GM18870 (cell line): ENCODE results near the gene PCDH15.

Experiments
- ATAC-seq: cut with Tn5 transposase; IDR thresholded peaks from one replicate; pipeline ENCODE4 v1.9.1; 2021; ENCODE audit warnings: moderate library complexity; ENCODE audit not compliant: unreplicated experiment

PCDH15 gene

GRCh38 chr10:53886325-53887300 is 914.4 kb downstream of the PCDH15 start:
- no peak for ATAC-seq

DNA sequence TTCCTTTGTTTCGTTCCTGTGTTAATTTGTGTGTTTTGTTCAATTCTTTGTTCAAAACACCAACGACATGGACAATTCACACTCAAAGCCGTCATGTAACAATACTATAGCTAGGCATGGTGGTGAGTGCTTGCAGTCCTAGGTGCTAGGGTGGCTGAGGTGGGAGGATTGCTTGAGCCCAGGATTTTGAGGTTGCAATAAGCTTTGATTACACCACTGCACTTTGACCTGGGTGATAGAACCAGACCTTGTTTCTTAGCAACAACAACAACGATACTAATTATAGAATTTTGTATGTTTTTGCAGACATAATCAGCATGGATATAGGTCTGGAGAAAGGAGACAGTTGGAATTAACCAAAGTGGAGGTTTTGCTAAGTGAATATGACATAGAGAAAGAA is 936.2 kb downstream of the PCDH15 start:
- no peak for ATAC-seq

DNA sequence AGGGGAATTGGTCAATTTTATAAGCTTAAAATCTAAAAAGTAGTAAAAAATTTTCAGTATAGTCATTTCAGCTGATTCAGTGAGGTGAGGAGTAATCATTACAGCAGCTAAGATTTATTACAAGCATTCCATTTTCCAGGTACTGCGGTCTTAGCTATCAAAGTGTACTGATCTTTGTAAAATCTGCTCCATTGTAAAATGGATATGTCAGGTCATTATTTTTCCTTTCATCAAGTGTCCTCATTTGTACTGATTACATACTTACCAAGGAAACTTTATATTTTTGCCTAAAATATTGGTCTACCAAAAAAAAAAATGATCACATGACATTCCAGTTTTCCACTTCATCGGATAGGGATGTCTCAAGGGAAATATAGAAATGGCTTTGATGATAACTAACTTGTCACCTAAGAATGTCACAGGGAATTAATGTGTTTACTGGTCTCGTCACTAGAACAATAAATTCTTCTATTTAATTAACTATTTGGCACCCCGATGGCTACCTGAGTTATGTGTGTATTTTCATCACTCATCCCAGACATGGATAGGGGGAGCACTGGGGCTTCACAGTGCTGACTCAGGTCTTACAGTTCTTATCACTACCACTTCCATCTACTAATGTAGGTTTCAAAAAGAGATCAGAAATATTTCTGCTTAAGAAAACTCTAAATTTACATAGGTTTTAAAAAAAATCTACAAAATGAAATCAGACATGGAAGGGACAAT is 948.4 kb downstream of the PCDH15 start:
- ATAC-seq = no peak

- no peak for ATAC-seq
Observed at GRCh38 chr10:53846809-53847208, 954.2 kb downstream of the PCDH15 start.

DNA sequence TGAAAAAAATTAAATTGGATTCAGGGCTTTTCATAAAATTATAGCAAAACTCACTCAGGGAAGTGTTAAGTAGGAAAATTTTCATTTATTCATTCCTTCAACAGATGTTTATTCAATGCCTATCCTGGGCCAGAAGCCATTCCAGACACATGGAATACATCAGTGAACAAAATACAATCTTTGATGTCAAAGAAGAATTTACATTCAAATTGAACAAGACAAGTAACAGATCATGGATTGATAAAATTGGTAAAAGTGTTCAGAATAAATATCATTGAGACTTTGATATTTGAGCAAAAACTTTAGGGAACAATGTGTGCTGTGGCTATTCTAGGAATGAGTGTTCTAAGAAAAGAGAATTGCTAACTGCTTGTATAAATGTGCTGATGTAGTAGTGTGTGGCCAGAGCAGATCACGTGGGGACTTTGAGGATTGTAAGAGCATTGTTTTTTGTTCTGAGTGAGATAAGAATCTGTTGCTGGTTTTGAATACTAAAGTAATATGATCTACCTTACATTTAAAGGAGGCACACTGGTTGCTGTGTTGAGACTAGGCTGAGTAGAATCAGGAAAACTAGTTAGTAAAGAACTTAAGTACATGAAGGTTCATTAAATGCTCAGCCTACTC is 957.2 kb downstream of the PCDH15 start:
- ATAC-seq = no peak

DNA sequence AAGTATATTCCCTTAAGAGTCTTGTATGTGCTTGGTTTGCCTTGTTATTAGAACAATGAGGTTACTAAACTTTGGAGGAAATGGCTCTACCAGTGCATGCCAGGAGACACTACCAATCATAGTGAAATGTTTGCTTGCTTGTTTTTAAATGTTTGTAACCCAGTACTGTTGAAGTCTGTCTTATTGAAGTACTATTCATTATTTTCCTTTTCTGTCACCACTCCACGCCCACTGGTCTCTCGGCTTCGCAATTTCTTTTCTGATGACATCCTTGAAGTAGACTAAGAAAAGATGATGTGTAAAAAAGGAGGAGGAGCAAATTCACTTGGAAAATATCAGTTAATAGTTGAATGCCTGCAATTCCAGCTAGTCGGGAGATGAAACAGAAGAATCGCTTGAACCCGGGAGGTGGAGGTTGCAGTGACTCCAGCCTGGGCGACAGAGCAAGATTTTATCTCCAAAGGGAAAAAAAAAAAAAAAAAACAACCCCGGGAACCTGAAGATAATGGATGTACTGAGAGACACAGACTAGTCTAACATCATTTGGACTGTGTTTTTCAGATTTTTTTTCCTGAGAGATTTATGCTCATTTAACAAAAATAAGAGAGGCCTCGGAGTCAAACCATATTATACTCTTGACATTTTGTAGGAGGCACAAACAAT is 959.4 kb downstream of the PCDH15 start:
- no peak for ATAC-seq

DNA sequence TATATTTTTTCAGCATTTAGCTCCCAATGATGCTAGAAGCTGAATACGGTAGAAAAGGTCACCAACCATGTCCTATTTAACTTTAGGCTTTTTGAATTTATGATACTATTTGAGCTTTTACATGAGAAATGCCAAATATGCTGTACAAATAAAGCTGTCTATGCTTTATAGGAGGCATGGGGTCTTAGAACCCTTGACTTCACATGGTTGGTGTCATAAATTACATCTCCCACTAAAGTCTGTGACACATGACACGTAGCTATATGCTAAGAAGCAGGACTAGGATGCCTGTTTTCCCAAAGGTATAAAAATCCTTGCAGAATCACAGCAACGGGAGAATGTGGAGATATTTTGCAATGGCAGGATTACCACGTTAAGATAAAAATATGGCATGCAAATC is 960.4 kb downstream of the PCDH15 start:
- ATAC-seq = no peak

GRCh38 chr10:53839440-53840039 is 961.5 kb downstream of the PCDH15 start:
- ATAC-seq = no peak

GRCh38 chr10:53836638-53837037 is 964.4 kb downstream of the PCDH15 start:
- no peak for ATAC-seq

- no peak for ATAC-seq
Observed at GRCh38 chr10:53833908-53834307, 967.1 kb downstream of the PCDH15 start.

- no peak for ATAC-seq
Observed at GRCh38 chr10:53827261-53827660, 973.8 kb downstream of the PCDH15 start.

GRCh38 chr10:53808677-53809372 is 992.2 kb downstream of the PCDH15 start:
- ATAC-seq = no peak

- ATAC-seq = no peak
Observed at GRCh38 chr10:53786236-53786900, 1014.7 kb downstream of the PCDH15 start.

GRCh38 chr10:53771701-53772100 is 1029.3 kb downstream of the PCDH15 start:
- ATAC-seq = no peak

DNA sequence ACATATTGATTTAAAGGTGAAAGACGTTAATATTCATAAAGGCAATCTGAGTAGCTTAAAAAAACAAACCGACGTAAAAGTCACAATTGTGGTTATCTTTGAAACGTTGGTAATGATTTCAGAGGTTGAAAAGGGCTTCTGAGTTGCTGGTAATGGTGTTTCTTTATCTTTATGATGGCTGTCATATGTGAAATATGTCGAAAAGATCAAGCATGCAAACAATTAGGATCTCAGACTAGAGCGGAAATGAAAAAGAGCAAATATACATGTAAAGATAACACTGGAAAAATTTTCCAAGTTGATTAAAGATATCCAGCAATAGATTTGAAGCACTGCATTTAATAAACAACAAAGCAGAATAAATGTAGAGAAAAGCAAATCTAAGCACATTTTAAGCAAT is 1030.1 kb downstream of the PCDH15 start:
- no peak for ATAC-seq

DNA sequence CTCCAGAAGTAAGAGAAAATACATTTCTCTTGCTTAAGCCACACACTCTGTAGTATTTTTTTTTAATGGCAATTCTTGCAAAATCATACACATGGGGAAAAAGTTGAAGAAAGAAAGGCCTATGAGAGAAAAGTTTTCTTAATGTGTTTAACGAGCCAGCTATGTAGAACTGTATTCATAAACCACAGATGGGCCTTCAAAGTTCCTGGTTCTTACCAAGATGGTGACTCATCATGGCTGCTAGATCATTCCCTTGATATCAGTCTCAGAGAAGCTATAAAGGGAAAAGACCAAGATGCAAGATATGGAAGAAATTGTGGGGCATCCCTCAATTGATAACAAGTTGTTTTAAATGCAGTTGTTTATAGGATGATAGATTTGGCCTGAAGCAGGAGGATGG is 1035.7 kb downstream of the PCDH15 start:
- no peak for ATAC-seq

DNA sequence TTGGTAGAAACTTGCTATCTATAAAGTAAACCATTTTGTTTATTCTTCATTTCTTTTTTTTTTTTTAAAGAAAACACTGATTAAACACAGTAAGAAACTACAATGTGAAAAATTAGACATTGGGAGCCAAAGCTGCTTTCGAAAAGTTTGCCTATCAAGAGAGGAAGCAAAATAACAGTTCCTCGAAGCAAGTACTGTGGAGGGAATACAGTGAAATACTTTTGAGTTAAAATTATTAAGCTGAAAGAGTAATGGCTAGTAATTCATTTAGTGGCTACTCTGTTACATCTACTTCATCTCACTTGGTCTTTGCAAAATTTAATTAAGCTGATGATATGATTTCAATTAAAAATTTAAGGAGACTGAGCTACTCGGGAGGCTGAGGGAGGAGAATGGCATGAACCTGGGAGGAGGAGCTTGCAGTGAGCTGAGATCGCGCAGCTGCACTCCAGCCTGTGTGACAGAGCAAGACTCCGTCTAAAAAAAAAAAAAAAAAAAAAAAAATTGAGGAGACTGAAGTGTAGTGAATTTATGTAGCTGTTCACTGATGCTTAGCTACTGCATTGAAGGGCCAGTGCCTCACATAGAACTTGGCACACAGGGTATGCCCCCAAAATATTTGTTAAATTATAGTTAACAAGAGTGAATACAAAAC is 1046.3 kb downstream of the PCDH15 start:
- ATAC-seq = no peak
